Measurements from ENCODE around the gene TNFRSF17. TPM values are rescaled to one million over a fixed set of nuclear protein-coding genes. Genes with fewer than 3 reads are reported as not detected.
A peak's percentile ranks its signal among the peaks of the same experiment; 100 is the strongest.

Gene TNFRSF17
- total and polyA plus RNA-seq, 2 of the 13 experiments (the other 11 are each of a cell fraction or from before 2014, with no cell fraction given): not detected

GRCh38 chr16:11972128-11972527 is 7.1 kb downstream of the TNFRSF17 start (continued):
- no peak for TF ChIP-seq LRRFIP1 (CRISPR knock-in tag; conservative IDR thresholded peaks at IDR 0.05)
- peak; percentile 75 for TF ChIP-seq CTCF (CRISPR knock-in tag; IDR thresholded peaks at IDR 0.05)
- peak; percentile 42; the same call in 1 of the 2 replicates for TF ChIP-seq ZGPAT (CRISPR knock-in tag; IDR thresholded peaks at IDR 0.05)
- TF ChIP-seq ZNF773 (CRISPR knock-in tag; IDR thresholded peaks at IDR 0.05; ENCODE audit: borderline replicate concordance): no peak
- no peak for TF ChIP-seq ZNF451 (CRISPR knock-in tag; IDR thresholded peaks at IDR 0.05)
- no peak for TF ChIP-seq ZBTB39 (CRISPR knock-in tag; IDR thresholded peaks at IDR 0.05)
- peak; percentile 33; the same call in 1 of the 2 replicates for TF ChIP-seq NR2C2 (CRISPR knock-in tag; IDR thresholded peaks at IDR 0.05; ENCODE audit: borderline replicate concordance)
- no peak for TF ChIP-seq ZSCAN29 (CRISPR knock-in tag; conservative IDR thresholded peaks at IDR 0.05)
- no peak for TF ChIP-seq ARHGAP35 (CRISPR knock-in tag; IDR thresholded peaks at IDR 0.05; ENCODE audit: borderline replicate concordance)
- TF ChIP-seq ZNF670 (CRISPR knock-in tag; IDR thresholded peaks at IDR 0.05; ENCODE audit: borderline replicate concordance): no peak
- no peak for TF ChIP-seq CBFB (CRISPR knock-in tag; IDR thresholded peaks at IDR 0.05)
- no peak for TF ChIP-seq WIZ (CRISPR knock-in tag; IDR thresholded peaks at IDR 0.05)
- no peak for TF ChIP-seq IRF9 (CRISPR knock-in tag; IDR thresholded peaks at IDR 0.05; ENCODE audit: borderline replicate concordance)
- TF ChIP-seq RFXAP (CRISPR knock-in tag; IDR thresholded peaks at IDR 0.05; ENCODE audit: borderline replicate concordance): 0 out of 2 replicates have a peak, but pooled peaks have one; percentile 52
- no peak for TF ChIP-seq REPIN1 (CRISPR knock-in tag; IDR thresholded peaks at IDR 0.05; ENCODE audit: borderline replicate concordance, low read depth)
- no peak for TF ChIP-seq CBX2 (IDR thresholded peaks at IDR 0.05; ENCODE audit: low read depth, low read length)
- TF ChIP-seq CBX2 (CRISPR knock-in tag; IDR thresholded peaks at IDR 0.05; ENCODE audit: low read depth): no peak
- no peak for TF ChIP-seq CREBL2 (CRISPR knock-in tag; IDR thresholded peaks at IDR 0.05; ENCODE audit: borderline replicate concordance)
- no peak for TF ChIP-seq ZFP91 (CRISPR knock-in tag; IDR thresholded peaks at IDR 0.05; ENCODE audit: borderline replicate concordance)

All from HepG2 (cell line).